Activated CD4-positive, alpha-beta T cell treated with anti-CD3 and anti-CD28 coated beads, Interleukin-2, amount 50 U/mL, for 16 hours (primary cell): Measurements from ENCODE around the gene ZC3H12A.

Experiments used
- DNase-seq: peaks from one replicate; pipeline ENCODE4 v3.0.0-alpha.2; 2020

The ZC3H12A gene

DNA sequence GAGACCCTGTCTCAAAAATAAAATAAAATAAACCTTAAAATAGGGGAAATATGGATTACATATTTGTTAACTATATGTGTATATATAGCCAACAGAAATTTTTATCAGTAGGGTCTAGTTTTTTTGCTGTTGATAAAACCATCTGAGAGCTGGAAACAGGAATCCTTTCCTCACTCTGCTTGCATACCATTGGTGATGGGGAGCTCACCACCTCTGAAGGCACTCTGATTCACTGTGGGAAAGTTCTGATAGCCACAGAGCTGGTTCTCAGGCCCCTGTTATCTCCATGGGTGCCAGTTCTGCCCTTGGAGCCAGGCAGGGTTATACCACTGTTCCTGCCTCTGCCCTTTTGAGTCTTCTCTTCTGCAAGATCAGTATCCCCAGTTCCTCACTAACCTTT is 17.8 kb upstream of the ZC3H12A start:
- DNase-seq = no peak

DNA sequence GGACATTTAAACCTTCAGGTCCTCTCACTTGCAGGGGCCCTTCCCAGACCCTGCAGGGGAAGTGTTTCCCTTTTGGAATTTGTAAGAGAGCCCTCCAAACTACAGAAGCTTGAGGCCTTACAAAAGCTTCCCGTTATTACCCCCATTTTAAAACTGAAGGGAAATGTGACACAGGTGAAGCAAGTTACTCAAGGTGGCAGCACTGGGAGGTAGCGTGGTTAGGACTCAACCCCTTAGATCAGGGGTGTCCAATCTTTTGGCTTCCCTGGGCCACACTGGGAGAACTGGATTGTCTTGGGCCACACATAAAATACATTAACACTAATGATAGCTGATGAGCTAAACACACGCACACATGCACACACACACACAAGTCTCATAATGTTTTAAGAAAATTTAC is 15.8 kb upstream of the ZC3H12A start:
- DNase-seq = no peak

DNA sequence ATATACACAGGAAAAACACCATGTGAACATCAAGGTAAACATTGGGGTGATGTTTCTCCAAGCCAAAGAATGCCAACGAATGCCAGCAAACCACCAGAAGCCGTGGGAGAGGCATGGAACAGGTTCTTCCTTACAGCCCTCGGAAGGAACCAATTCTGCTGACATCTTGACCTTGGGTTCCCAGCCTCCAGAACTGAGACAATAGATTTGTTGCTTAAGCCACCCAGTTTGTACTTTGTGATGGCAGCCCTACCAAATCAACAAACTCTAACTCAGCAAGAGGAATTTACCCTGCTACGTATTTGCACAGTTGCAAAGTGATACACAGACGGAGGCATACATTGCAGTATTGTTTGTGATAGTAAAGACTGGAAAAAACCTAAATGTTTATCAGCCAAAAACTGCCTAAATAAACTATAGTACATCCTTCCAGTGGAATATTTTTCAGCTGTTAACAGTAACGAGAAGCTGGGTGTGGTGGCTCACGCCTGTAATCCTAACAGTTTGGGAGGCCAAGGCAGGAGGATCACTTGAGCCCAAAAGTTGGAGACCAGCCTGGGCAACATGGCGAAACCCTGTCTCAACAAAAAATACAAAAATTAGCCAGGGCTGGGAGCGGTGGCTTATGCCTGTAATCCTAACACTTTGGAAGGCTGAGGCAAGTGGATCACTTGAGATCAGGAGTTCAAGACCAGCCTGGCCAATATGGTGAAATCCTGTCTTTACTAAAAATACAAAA is 12.5 kb upstream of the ZC3H12A start:
- no peak for DNase-seq

DNA sequence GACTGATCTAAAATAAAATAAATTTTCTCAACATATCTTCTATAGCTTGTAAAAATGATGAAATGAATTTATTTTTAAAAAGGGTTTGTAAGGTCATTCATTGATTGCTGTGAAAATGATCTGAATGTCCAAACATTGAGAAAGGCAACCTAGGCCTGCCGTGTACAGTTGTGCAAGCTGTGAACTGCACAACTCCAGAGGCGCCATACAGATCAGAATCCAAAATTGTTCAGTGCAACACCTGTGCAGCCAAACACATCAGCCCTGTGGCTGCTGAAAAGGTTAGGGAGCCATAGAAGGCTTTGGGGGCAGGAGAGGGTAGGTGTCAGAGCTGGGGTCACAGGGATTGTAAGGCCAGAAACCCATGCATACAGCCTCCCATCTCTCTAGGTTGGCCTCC is 9.9 kb upstream of the ZC3H12A start:
- no peak for DNase-seq

DNA sequence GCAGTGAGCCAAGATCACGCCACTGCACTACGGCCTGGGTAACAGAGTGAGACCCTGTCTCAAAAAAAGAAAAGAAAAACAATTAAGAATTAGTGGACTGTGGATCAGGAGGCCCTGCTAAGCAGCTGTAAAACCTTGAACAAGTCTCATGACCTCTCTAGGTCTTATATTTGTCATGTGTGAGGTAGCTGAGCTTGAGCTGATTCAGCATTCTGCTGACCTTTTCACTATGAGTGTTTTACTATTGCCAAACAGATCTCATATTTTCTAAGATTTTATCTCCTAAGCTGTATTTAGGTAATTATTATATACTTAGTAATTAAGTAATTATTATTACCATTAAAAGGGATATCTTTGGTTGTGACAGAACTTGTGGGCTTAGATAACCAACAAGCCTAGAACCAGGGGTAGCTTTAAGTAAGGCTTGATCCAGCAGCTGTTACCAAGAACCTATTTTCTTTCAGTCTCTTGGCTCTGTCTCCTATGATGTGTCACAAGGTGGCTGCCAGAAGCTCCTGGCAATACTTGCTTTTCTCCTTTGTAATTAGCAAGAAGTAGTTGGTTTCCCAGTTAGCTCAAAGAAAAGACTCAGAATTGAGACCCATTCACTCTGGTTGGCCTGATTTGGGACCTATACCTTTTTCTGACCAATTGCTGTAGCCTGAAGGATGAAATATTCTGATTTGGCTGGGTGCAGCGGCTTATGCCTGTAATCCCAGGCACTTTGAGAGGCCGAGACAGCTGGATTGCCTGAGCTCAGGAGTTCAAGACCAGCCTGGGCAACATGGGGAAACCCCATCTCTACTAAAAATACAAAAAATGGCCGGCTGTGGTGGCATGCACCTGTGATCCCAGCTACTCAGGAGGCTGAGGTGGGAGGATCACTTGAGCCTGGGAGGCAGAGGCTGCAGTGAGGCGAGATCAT is 8.5 kb upstream of the ZC3H12A start:
- no peak for DNase-seq

DNA sequence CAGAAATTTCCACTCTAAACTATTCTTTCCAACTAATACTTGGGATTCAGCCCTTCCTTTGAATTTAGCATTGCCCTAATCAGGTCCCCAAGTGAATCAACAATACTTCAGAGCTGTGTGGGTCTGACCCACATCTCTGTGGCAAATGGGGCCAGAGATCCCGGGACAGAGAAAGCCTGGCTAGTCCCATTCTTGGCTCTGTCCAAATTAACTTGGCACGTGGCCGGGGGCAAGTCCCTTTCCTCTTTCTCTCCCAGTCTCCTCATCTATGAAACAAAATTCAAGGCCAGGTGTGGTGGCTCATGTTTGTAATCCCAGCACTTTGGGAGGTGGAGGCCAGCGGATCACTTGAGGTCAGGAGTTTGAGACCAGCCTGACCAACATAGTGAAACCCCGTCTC is 6.3 kb upstream of the ZC3H12A start:
- no peak for DNase-seq

DNA sequence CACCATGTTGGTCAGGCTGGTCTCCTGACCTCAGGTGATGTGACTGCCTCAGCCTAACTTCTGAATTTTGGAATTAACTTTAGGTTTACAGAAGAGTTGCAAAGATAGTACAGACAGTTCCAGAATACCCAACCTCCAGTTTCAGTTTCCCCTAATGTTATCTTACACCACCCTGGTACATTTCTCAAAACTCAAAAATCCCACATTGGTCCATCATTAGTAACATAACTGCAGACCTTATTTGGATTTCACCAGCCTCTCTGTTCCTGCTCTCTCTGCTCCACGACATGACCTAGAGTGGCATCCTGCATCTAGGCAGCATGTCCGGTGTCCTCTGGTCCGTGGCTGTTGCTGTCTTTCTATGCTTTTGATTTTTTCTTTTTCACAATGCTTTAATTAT is 5.0 kb upstream of the ZC3H12A start:
- no peak for DNase-seq

DNA sequence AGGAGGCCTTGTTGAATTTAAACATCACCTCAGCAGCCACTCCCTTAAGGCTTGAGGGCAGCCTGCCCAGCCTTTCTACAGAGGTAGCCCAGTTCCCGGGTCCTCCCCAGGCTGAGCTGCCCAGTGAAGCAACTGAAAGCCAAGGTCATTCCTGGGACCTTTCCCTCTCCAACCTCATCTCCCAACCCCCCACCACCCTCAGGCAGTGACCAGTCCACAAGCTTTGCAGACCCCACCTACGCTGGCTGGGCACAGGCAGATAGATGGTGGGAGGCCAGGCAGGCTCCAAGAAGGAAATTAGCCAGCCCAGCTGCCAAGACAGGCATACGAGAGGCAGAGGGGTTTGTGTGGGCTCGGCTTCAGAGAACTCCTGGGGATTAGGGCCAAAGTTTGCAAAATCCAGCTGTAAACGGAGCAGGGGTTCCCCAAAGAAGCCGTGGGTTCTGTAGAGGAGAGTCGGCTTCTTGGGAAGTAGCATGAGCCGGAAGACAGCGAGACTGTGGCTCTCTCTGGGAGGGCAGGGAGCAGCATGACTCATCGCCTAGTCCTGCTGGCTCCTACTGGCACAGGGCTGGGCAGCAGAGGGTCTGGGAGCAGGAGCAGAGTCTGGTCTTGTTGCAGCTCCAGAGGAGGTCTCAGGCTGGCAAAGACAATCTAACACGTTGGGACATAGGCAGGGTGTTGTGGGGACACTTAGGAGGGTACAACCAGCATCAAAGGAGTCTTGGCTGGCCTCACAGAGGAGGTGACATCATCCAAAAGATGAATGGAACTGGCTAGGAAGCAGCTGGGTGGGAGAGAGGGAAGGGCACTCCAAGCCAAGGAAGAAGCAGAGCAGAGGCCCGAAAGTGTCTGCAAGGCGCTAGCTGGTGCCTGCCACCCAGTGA is 2.8 kb upstream of the ZC3H12A start:
- no peak for DNase-seq

DNA sequence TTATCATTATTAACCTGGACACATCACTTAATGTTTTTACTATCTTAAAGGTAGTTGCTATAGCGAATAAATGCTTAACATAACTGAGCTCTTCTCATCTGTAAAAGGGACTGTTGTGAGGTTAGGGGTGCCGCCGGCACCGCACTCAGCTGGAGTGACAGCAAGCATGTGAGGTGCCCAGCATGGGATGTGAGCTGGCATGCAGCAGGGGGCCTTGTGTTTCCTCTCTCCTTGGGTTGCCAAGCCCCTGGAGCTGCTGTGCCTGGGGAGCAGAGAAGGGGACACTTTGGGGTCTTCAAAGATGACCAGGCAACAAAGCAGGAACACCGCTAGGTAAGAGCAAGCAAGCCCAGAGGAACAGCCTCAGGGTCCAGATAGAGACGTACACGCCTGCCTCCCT is 2.1 kb upstream of the ZC3H12A start:
- no peak for DNase-seq

DNA sequence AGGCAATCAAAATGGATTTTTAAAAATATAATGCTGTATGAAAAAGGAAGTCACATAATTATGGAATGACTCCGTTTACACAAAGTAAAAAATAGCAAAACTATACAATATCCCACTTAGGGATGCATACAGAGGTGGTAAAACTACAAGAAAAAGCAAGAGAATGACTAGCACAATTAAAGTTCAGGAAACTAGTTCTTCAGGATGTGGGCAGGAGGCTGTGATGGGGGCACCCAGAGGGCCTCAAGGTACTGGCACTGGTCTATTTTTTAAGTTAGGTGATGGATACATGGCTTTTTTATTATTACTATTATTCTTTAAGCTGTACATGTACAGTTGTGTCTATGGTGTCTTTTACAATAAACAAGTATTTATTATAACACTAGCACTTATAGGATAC is 1.4 kb upstream of the ZC3H12A start:
- DNase-seq = no peak

DNA sequence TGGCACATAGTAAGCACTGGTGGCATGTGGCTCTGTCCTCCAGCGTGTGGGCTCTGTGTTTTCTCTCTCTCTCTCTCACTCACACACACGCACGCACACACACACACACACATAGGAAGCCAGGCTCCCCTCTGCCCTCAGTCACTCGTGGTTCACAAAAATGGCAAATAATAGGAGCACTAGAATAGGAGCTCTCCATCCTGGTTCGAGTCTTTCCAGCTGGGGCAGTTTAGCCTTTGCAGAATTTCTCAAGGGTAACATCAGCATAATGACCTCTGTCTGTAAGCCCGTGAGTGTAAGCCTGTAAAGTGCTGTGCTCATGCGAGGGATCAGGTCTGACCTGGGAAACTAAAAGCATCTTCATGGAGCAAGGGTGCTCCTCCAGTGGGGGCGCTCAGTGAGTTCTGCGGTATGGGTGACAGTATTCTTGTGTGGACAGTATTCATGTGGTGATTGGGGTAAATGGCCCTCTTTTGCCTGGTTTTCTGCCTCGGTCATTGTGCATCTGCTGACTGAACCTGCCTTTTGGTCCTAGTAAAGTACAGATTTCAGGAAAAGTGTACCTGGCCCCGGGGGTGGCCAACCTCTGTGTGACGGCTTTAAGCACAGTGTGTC is 842 bp upstream of the ZC3H12A start:
- DNase-seq = no peak

DNA sequence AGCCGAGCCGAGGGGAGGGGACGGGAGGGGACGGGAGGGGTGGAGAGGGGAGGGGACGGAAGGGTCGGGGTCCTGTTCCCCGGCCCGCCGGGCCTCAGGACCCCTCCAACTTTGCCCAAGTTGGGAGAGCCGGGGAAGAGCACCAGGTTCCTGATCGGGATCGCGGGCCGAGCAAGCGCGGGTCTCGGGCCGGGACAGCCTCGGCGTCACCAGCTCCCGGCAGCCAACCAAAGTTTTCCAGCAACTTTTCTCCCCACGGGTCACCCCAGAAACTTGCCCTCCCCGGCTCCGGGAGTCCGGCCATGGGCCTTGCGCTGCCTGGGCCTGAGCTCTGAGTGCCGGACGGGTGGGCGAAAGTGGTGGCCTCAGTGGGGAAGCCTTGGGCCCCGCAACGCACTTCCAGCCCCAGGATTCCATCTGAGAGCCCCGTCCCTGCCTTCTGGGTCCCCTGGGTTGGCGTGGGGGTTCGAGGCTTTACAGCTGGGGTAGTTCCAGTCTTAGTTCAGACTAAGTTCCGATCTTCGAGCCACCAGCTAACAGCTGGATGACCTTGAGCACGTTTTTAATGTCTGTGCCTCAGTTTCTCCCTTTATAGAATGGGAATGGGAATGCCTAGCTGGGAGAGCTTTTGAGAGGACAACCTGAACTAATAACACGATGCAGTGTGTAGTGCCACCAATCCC is 458 bp downstream of the ZC3H12A start:
- DNase-seq = no peak

DNA sequence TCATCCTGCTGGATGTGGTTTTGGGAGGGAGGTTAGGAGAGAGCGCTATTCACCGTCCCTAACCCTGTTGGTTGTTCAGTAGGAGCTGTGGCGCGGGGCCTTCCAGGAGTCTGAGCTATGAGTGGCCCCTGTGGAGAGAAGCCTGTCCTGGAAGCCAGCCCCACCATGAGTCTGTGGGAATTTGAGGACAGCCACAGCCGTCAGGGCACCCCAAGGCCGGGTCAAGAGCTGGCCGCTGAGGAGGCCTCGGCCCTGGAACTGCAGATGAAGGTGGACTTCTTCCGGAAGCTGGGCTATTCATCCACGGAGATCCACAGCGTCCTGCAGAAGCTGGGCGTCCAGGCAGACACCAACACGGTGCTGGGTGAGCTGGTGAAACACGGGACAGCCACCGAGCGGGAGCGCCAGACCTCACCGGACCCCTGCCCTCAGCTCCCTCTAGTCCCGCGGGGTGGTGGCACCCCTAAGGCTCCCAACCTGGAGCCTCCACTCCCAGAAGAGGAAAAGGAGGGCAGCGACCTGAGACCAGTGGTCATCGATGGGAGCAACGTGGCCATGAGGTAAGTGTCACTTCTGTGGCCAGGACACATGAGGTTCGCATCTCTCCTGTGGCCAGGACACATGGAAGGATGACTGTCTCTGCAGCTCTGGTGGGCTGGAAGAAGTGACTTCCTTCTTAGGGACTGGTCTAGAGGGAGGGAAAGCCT is 1.2 kb downstream of the ZC3H12A start:
- no peak for DNase-seq

DNA sequence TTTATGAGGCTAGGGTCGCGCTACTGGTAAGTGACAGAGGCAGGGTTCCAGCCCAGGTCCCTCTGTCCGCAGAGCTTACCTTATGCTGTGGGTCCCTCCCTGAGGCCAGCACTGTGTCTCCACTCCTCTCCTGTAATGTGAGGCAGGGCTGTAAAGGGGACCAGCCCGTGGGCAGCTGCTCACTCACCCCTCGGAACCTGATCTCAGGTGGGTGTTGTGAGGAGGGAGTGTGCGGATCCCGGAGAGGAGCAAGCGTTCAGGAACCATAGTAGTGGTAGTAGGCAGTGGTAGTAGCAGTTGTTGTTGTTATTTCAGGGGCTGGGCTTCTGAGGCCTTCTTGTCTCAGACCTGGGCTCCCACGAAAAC is 1.7 kb downstream of the ZC3H12A start:
- DNase-seq = no peak

DNA sequence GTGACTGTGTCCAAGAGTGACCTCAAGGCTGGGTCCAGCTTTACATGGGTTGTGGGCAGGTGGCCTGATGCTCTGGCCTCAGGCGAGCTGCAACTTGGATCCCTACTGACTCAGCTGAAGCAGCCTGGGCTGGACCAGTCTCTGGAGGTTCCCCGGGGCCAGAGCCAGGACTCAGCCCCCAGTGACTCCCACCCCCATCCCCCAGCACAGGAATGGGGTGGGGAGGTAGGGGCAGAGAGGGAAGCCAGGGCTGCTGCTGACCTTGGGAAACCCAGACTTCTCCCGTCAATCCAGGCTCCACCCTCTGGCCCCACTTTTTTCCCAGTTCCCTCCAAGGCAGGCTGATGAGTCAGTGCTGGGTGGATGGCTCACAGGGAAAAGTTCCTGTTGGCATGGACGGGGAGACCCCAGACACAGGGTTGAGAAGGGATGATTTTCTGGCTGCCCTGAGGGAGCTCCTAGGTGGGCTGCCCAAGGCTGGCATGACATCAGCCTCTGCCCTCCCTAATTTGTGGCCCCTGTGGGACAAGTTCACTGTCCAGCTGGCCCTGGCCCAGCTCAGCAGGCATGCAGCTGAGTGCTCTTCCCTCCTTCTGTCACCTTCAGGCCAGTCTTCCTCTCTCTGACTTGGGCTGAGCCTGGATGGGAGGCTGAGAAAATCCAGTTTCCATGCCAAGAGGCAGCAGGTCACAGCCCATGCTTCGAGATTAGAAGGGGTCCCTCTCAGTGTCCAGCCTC is 2.2 kb downstream of the ZC3H12A start:
- no peak for DNase-seq

DNA sequence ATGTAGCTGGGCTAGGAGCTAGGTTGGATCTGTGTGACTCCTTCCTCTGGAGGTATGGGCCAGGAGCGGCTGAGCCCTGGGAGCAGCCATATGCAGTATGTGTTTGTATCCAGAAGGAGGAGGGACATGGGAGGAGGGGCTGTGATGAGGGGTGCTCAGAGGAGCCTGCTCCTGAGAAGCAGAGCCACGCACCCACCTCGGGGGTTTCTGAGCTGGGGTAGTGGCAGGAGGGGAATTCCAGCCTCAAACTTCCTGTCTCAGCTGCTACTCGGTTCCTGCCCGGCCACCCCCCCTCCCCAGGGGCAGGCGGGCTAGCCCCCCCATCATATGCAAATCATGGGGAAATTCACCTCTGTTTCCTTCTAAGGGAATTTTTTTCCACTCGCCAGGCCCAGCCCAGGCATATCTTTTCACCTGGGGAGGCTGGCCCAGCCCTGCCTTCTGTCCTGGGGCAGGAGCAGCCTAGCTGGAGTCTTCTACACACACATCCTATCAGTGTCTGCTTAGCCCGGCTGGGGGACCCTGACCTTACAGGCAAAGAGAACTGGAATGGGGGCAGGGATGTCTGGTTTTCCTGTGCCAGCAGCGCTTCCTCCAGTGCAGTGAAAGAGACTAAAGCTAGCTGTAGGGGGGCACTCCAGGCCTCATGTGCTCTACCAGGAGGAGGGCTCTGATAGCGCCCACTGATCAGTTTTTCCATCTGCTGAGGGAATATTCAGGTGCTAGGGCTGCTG is 3.0 kb downstream of the ZC3H12A start:
- DNase-seq = peak; percentile 86

DNA sequence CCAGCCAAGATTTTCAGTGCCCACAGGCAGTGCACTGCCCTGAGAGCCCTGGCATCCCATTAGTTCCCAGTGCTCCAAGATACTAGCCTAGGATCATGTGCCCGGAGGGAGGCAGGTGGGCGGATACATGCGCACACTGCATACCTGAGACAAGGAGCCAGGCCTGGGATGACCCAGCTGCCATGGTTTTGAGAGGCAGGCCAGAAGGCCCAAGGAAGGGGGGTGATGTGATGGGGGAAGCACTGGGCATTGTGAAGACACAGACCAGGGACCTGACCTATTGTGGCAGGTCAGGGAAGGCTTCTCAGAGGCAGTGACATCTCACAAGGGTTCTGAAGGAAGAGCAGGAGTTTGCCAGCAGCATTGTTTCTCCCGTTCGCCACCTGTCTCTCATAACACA is 3.6 kb downstream of the ZC3H12A start:
- DNase-seq = no peak

DNA sequence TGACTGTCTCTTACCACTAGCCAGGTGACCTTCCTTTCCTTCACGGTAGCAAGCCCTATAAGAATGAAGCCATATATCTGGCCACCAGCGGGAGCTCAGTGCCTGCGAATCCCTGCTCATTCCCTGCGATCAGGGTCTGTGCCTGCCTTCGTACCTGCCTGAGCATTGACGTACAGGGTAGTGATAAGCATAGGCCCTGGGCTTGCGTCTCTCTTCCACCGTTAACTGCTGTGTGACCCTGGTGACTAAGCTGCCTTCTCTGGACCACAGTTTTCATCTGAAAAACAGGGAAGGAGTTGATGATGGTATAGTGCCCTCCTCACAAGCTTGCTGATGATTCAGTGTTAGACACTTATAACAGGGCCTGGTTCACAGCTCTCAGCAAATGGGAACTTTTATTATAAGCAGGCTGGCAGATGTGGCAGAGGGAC is 4.1 kb downstream of the ZC3H12A start:
- DNase-seq = peak; percentile 67

DNA sequence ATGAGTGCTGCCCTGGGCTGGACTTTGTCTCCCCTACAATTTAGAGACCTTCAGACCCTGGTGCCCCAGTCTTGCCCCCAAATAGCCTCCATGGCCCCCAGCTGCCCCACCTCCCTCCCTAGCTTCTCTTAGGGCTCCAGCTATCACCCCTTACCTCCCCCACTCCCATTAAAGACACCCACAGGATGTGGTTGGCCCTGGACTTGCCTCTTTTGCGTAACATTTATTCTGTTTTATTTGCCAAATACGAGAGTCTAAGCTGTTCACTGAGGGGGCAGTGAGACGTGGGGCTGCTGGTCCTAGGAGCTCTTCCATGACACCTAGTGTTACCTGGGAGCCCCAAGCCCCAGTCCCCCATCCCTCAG is 4.5 kb downstream of the ZC3H12A start:
- peak; percentile 58 for DNase-seq
